Activated B cell treated with CpG ODN at 0.5 μM for 24 hours (primary cell): ENCODE results near the gene ITM2C. TPM values are rescaled to one million over a fixed set of nuclear protein-coding genes. Genes with fewer than 3 reads are reported as not detected.
A peak's percentile ranks its signal among the peaks of the same experiment; 100 is the strongest.

Experiments
- ATAC-seq: fragments of 200-7000 bp; cut with Tn5 transposase; one replicate; pipeline ENCODE4 v1.10.0; 2021; ENCODE audit warnings: low read depth, mild to moderate bottlenecking, moderate library complexity
- CTCF ChIA-PET: fragments of 350-600 bp; sonication (Branson Sonifier 250); formaldehyde crosslinking; loops from one replicate; lab custom pipeline; 2021; ENCODE audit warnings: antibody characterized with exemption; lab: Charles Lee
- POLR2A ChIA-PET: fragments of 350-600 bp; sonication (Branson Sonifier 250); formaldehyde crosslinking; loops from one replicate; lab custom pipeline; 2021; ENCODE audit warnings: antibody characterized with exemption; lab: Charles Lee
- DNase-seq: peaks from one replicate; pipeline ENCODE4 v3.0.0; 2022
- H3K27ac Mint-ChIP-seq: one replicate; pipeline ENCODE4 v1.8.0; 2020; ENCODE audit warnings: mixed read lengths
- H3K27me3 Mint-ChIP-seq: one replicate; pipeline ENCODE4 v1.8.0; 2021; ENCODE audit warnings: mixed read lengths
- H3K36me3 Mint-ChIP-seq: one replicate; pipeline ENCODE4 v1.8.0; 2021; ENCODE audit warnings: low read depth, mixed read lengths
- H3K4me1 Mint-ChIP-seq: one replicate; pipeline ENCODE4 v1.8.0; 2021; ENCODE audit warnings: mixed read lengths
- H3K4me3 Mint-ChIP-seq: one replicate; pipeline ENCODE4 v1.8.0; 2020; ENCODE audit warnings: mild to moderate bottlenecking, mixed read lengths
- H3K9me3 Mint-ChIP-seq: one replicate; pipeline ENCODE4 v1.8.0; 2020; ENCODE audit warnings: mixed read lengths
- CTCF ChIP-seq: fragments of 200-600 bp; IDR thresholded peaks from one replicate; pipeline ENCODE4 v1.8.0; 2022; ENCODE audit warnings: antibody characterized with exemption, mild to moderate bottlenecking
- intact Hi-C: fragments of 100-400 bp; cut with micrococcal nuclease; formaldehyde crosslinking; loops from one replicate; pipeline ENCODE4 v1.15.1; 2024
- total RNA-seq: library from RNA; stranded (reverse); gene quantifications from 2 replicates; pipeline ENCODE4 v1.2.3, GENCODE V29; 2022

Gene ITM2C
- total RNA-seq, 1 donor from 2014 or later = 102 TPM

DNA sequence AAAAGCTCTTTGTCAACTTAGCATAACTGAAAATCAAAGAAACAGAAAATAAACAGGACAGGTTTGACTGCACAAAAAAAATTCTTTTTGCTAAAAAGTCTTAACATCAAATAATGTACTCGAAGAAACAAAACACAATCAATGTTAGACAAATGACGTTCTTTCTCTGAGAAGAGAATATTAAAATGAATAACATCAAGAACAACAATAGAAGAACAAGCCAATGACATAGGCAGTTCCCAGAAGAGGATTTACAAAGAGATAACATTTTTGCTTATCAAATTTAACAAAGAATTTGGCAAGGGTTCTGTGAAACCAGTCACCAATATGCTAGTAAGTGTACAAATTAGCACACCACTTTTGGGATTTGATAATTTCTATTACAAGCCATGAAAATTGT lies 54.5 kb downstream of the ITM2C start:
- Mint-ChIP-seq H3K9me3 (no peaks in the 10 kb centered on the region), H3K27ac (no peak overlapping the region), H3K4me3 (no peak overlapping the region), H3K4me1 (peaks cover 32% of the 10 kb centered on the region), H3K27me3 (no peaks in the 10 kb centered on the region), H3K36me3 (no peaks in the 10 kb centered on the region)
- ChIA-PET POLR2A (no interaction called here), CTCF (no interaction called here)
- ATAC-seq (no peak), DNase-seq (no peak)
- no peak for TF ChIP-seq CTCF
- intact Hi-C loops = no loop called here

- ATAC-seq (no peak), DNase-seq (no peak)
- TF ChIP-seq CTCF = no peak
- Mint-ChIP-seq H3K4me1 (peaks cover 35% of the 10 kb centered on the region), H3K4me3 (no peak overlapping the region), H3K36me3 (no peaks in the 10 kb centered on the region), H3K9me3 (no peaks in the 10 kb centered on the region), H3K27ac (no peak overlapping the region), H3K27me3 (no peaks in the 10 kb centered on the region)
- ChIA-PET CTCF (no interaction called here), POLR2A (no interaction called here)
- intact Hi-C loops = no loop called here
Observed at GRCh38 chr2:230919681-230920080, 54.9 kb downstream of the ITM2C start.

DNA sequence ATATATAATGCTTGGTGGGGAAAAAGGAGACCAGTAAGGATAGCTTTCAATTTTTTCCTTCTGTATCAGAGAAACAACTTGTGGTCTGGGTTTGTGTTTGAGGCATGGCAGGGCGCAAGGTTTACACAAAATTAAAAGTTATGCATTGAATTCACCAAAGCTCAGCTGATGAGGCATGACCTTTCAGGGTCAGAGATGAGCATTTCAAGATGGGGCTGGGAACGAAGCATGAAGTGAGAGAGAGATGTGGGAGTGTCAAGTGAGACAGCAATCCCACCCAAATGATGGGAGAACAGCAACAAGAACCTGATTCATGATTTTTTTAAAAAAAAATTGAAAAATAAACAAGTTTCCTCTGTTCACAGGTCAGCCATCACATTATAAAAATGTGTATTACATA lies 55.4 kb downstream of the ITM2C start:
- CTCF ChIA-PET = no interaction called here
- Mint-ChIP-seq H3K36me3 (no peaks in the 10 kb centered on the region), H3K9me3 (no peaks in the 10 kb centered on the region), H3K27ac (peak overlapping the region; percentile 19), H3K4me3 (peak overlapping the region; percentile 24), H3K27me3 (no peaks in the 10 kb centered on the region), H3K4me1 (peaks cover 36% of the 10 kb centered on the region)
- ATAC-seq (no peak), DNase-seq (no peak)
- no peak for TF ChIP-seq CTCF
- POLR2A ChIA-PET = no interaction called here
- intact Hi-C loops = no loop called here

- H3K4me3 Mint-ChIP-seq = no peak overlapping the region
- CTCF ChIA-PET = interaction anchor here (1.1 kb wide), 1 partner anchor 98 kb away, joined by 4 read pairs; no protein-coding TSS in a partner anchor
- no peak overlapping the region for H3K27ac Mint-ChIP-seq
Observed at GRCh38 chr2:230921806-230922595, 57.3 kb downstream of the ITM2C start.

More at GRCh38 chr2:230921806-230922595, 57.3 kb downstream of the ITM2C start:
- Mint-ChIP-seq H3K9me3 (no peaks in the 10 kb centered on the region), H3K36me3 (no peaks in the 10 kb centered on the region), H3K4me1 (peaks cover 43% of the 10 kb centered on the region), H3K27me3 (no peaks in the 10 kb centered on the region)
- DNase-seq = peak; percentile 9
- intact Hi-C loops = no loop called here
- no peak for TF ChIP-seq CTCF
- POLR2A ChIA-PET = no interaction called here
- no peak for ATAC-seq
